Measurements from ENCODE around the gene MBLAC1. TPM values are rescaled to one million over a fixed set of nuclear protein-coding genes. Genes with fewer than 3 reads are reported as not detected.

Gene MBLAC1
- total RNA-seq (2014; rRNA removed; shearing (Covaris generic)), result 2.2 and 4.1 TPM in 2 replicates
- polyA plus RNA-seq (2015; cell fraction: cytosol; rRNA removed), result 3.1 and 4.1 TPM in 2 replicates
- polyA plus RNA-seq (2015; cell fraction: nucleus; rRNA removed), result 1.9 and 8.0 TPM in 2 replicates

GRCh38 chr7:100126931-100127865, at the start of gene MBLAC1:
Gene MBLAC1, plus strand, starts transcription at chr7:100126967. Its CDS starts 429 bp downstream, at chr7:100127396.
- in situ Hi-C loops (cut with HindIII; ENCODE audit: low pct_unique_long_range_greater_than_20kb, low sequenced_read_pairs), result no loop called here
- peak; percentile 93 for DNase-seq (ENCODE audit: low read depth, low spot score)

- in situ Hi-C loops (cut with HindIII; ENCODE audit: low pct_unique_long_range_greater_than_20kb, low sequenced_read_pairs), result no loop called here
- no peak for DNase-seq (ENCODE audit: low read depth, low spot score)
These were observed 49.6 kb upstream of the MBLAC1 start for GRCh38 chr7:100077205-100077604.

DNA sequence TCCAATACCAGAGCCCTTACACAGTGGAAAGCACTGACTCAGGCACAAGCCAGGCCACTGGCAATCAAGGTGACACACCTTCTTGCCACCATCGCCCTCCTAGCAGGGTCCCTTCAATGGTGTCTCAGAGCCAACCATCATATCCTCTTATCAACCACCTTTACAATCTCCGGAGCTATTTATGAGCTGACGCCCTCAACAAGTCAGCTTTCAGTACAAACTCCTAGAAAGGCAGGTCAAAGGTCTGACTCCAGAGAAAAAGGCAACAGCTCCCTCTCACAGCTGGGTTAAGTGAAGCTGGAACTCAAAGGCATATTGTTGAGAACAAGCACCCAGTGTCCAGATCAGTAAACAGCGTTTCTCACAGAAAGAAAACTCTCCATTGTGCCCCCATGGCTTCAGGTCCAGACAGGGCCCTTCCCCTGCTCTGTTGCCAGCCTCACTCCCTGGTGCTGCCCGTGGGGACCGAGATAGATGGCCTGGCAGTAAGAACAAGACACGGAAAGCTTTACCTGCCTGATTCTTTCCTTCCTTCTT, 47.7 kb upstream of the MBLAC1 start:
- DNase-seq (ENCODE audit: low read depth, low spot score), result peak; percentile 93
- in situ Hi-C loops (cut with HindIII; ENCODE audit: low pct_unique_long_range_greater_than_20kb, low sequenced_read_pairs), result no loop called here

DNA sequence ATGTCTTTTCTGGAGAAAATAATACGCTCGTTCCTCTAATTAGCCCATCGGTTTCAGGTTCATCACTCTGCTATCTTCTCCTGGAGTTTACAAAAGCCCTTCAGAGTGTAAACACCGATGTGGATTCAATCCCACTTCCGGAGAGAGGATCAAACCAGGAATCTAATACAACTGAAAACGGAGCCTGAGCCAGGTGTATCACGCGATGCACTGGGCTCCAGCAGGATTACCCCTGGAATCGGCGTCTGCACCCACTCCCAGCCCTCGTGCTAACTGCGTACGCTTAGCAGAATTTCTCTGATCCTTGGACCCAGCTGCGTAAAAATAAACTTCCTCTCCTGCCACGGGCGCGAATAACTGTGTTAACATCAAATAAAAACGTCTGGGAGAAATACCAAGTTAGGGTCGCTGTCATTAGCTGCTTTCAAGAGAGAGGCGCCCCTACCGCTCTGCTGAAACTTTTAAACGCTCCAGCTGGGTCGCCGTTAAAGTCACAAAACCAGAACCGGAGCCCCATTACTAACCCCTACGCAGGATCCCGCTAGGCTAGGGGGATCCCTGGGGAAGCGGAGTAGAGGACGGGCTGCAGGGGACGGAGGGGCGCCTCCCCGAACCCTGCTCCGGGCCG, 45.7 kb upstream of the MBLAC1 start:
- in situ Hi-C loops (cut with HindIII; ENCODE audit: low pct_unique_long_range_greater_than_20kb, low sequenced_read_pairs), result no loop called here
- DNase-seq (ENCODE audit: low read depth, low spot score), result no peak

- in situ Hi-C loops (cut with HindIII; ENCODE audit: low pct_unique_long_range_greater_than_20kb, low sequenced_read_pairs), result no loop called here
- DNase-seq (ENCODE audit: low read depth, low spot score), result peak; percentile 99
These were observed 45.1 kb upstream of the MBLAC1 start, which contains the start of gene ZNF3 for GRCh38 chr7:100081535-100082102. Gene ZNF3, minus strand, starts transcription at chr7:100081723. Its CDS starts 4,366 bp downstream, at chr7:100077357.

DNA sequence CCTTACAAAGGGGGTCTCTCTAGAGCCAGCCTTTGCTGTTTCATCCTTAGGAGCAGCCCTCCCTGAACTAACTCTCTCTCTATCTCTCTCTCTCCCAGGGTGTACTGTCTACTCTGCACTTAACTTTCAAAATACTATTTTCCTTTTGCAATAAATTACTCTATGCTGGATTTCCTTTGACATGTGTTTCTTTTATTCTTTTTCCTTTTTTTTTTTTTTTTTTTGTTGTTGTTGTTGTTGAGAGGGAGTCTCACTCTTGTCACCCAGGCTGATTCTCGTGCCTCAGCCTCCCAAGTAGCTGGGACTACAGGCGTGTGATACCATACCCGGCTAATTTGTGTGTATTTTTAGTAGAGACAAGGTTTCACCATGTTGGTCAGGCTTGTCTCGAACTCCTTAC, 43.8 kb upstream of the MBLAC1 start:
- in situ Hi-C loops (cut with HindIII; ENCODE audit: low pct_unique_long_range_greater_than_20kb, low sequenced_read_pairs), result no loop called here
- no peak for DNase-seq (ENCODE audit: low read depth, low spot score)

GRCh38 chr7:100085515-100085914, 41.3 kb upstream of the MBLAC1 start:
- in situ Hi-C loops (cut with HindIII; ENCODE audit: low pct_unique_long_range_greater_than_20kb, low sequenced_read_pairs), result no loop called here

DNA sequence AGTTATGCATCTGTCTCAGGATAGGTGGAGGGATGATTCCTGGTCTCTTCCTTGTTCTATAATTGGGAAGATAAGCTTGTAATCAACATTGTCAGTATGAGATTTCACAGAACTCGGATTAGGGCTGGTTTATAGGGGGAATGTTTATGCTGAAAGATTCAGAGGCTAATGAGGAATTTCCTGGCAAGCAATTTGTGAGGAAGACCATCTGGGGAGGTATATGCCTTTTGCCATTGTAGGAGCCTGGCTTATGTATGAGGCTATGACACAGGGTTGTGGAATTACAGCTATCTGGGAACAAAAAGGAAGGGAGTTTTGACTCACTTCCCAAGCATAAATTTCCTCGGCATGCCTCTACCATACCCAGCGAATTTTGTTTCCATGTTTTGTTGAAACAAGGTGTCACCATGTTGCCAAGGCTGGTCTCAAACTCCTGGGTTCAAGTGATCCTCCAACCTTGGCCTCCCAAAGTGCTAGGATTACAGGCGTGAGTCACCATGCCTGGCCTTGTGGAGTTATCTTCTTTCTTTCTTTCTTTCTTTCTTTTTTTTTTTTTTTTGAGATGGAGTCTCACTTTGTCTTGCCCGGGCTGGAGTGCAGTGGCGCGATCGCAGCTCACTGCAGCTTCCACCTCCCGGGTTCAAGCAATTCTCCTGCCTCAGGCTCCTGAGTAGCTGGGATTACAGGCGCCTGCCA, 39.6 kb upstream of the MBLAC1 start:
- in situ Hi-C loops (cut with HindIII; ENCODE audit: low pct_unique_long_range_greater_than_20kb, low sequenced_read_pairs), result no loop called here
- DNase-seq (ENCODE audit: low read depth, low spot score), result no peak

More at GRCh38 chr7:100085515-100085914, 41.3 kb upstream of the MBLAC1 start:
- no peak for DNase-seq (ENCODE audit: low read depth, low spot score)

GRCh38 chr7:100088095-100088620, 38.6 kb upstream of the MBLAC1 start:
- no peak for DNase-seq (ENCODE audit: low read depth, low spot score)
- in situ Hi-C loops (cut with HindIII; ENCODE audit: low pct_unique_long_range_greater_than_20kb, low sequenced_read_pairs), result no loop called here

DNA sequence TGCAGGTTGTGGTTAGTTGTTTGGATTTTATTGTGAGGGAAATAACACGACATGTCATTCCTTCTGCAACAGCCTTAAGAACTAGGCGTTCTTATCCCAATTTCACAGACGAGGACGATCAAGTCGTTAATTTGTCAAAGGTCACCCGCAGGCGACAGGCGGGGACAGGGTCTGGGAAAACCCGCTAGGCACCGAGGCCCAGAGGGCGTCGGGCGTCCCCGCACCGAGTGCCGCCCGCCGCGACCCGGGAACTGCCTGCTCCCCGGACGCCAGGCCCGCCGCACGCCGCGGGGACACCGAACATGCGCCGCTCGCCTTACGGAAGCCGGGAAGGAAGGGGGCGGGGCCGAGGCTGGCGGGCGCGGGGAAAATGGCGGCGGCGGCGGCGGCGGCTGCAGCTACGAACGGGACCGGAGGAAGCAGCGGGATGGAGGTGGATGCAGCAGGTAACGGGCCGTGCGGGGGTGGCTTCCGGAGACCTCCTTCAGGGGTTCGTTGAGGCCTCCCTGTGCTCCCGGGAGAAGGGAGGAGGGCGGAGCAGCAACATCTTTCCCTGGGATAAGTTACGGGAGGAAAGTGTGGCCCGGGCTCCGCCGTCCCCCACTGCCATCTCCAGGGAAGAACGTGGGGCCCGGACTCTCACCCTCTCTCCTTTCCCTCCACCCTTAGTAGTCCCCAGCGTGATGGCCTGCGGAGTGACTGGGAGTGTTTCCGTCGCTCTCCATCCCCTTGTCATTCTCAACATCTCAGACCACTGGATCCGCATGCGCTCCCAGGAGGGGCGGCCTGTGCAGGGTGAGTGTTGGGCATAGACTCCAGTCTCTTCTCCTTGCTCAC, 37.9 kb upstream of the MBLAC1 start, which contains the start of gene COPS6:
Gene COPS6, plus strand, starts transcription at position 349 of the 837 bp plus-strand sequence. Its CDS starts 22 bp downstream, at position 371.
- DNase-seq (ENCODE audit: low read depth, low spot score), result peak; percentile 79
- in situ Hi-C loops (cut with HindIII; ENCODE audit: low pct_unique_long_range_greater_than_20kb, low sequenced_read_pairs), result no loop called here

DNA sequence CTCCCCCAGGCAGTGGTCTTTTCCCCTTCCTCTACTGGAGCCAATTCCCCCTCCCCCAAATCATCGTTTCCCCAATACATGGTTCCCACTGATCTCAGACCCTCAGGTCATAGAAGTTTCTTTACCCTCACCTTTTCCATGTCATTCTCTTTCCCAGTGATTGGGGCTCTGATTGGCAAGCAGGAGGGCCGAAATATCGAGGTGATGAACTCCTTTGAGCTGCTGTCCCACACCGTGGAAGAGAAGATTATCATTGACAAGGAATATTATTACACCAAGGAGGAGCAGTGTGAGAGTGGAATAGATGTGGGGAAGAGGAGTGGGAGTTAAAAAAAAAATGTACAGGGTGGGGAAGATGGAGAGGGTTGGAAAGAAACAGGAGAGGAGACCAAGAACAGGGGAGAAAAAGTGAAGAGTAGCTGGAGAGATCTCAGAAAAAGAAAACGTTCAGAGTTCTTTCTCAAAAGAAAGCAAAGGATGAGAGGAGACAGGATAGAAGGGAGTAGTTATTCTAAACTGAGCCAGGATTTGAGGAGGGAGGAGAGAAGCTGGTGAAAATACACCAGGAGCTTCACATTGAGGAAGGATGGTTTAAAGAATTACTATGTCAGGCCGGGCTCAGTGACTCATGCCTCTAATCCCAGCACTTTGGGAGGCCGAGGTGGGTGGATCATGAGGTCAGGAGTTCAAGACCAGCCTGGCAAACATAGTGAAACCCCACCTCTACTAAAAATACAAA, 37.1 kb upstream of the MBLAC1 start:
- no peak for DNase-seq (ENCODE audit: low read depth, low spot score)
- in situ Hi-C loops (cut with HindIII; ENCODE audit: low pct_unique_long_range_greater_than_20kb, low sequenced_read_pairs), result no loop called here

DNA sequence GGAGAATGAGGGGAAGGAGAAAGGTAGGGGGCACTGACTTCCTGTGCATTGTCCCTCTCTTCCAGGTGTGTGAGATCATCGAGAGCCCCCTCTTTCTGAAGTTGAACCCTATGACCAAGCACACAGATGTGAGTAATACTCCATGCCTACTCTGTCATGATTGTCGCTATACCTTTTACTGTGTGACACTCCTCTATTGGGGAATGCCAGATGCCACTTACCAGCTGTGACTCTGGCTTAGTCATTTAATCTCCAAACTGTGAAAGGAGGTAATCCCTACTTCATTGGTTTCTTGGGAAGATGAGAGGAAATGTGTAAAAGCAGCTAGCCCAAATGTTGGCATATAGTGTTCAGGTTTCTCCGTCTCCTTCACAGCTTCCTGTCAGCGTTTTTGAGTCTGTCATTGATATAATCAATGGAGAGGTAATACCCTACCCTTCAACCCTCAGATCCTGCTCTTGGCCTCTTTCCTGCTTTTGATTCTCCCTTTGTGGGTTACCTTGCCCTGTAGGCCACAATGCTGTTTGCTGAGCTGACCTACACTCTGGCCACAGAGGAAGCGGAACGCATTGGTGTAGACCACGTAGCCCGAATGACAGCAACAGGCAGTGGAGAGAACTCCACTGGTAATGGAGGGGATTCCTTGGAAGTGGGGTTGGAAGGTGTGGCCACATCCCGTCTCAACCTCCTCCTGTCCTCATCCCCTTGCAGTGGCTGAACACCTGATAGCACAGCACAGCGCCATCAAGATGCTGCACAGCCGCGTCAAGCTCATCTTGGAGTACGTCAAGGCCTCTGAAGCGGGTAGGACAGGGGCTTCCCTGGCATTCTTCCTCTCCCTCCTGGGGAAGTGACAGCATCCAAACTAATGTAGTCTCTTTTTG, 36.0 kb upstream of the MBLAC1 start:
- in situ Hi-C loops (cut with HindIII; ENCODE audit: low pct_unique_long_range_greater_than_20kb, low sequenced_read_pairs), result no loop called here
- no peak for DNase-seq (ENCODE audit: low read depth, low spot score)

DNA sequence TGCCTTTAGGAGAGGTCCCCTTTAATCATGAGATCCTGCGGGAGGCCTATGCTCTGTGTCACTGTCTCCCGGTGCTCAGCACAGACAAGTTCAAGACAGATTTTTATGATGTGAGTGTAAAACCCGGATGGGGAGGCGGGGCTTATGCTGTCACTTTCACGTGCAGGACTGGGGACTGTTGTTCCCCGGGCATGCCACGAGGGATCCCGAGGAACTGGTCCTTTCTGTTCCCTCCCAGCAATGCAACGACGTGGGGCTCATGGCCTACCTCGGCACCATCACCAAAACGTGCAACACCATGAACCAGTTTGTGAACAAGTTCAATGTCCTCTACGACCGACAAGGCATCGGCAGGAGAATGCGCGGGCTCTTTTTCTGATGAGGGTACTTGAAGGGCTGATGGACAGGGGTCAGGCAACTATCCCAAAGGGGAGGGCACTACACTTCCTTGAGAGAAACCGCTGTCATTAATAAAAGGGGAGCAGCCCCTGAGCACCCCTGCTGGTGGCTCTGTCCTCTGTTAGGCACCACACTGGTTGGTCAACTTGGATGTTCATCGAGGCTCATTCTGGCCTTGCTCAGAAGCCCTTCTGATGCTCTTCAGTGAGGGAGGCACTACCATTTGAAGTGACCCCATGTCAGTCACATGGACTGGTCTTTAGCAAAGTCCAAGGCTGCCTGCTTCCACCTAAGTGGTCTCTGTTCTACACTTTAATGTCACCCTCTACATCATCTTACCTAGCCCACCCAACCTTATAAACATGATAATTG, 35.2 kb upstream of the MBLAC1 start:
- in situ Hi-C loops (cut with HindIII; ENCODE audit: low pct_unique_long_range_greater_than_20kb, low sequenced_read_pairs), result no loop called here
- DNase-seq (ENCODE audit: low read depth, low spot score), result peak; percentile 34

GRCh38 chr7:100093054-100093453, 33.7 kb upstream of the MBLAC1 start:
- in situ Hi-C loops (cut with HindIII; ENCODE audit: low pct_unique_long_range_greater_than_20kb, low sequenced_read_pairs), result no loop called here
- DNase-seq (ENCODE audit: low read depth, low spot score), result peak; percentile 34

All from SK-MEL-5 (cell line).